Right lobe of liver (tissue), 6 donors: ENCODE measurements around the gene ITPK1. TPM values are rescaled to one million over a fixed set of nuclear protein-coding genes. Genes with fewer than 3 reads are reported as not detected.
A peak's percentile ranks its signal among the peaks of the same experiment; 100 is the strongest.

Source experiments
- ATAC-seq, 4 donors: fragments of 200-7000 bp; cut with Tn5 transposase; one replicate each; pipeline ENCODE4 v1.9.1; 2020; ENCODE audit warnings: mild to moderate bottlenecking in 4 of 4, moderate library complexity in 4 of 4
- DNase-seq, 3 donors: peaks; one replicate each; pipeline ENCODE4 v3.0.0-alpha.2; 2020
- H3K27ac ChIP-seq, 3 donors: fragments of 200-600 bp; one replicate each; pipeline ENCODE4 v1.8.0; 2022
- H3K27me3 ChIP-seq, 2 donors: fragments of 200-600 bp; one replicate each; pipeline ENCODE4 v1.8.0; 2022
- H3K36me3 ChIP-seq, 4 donors: fragments of 200-600 bp; sonication (generic) in 1 of 4; one replicate each; pipeline versions ENCODE4 v1.5.1 to v1.8.0; 2017 to 2022; ENCODE audit warnings: control low read depth in 1 of 4
- H3K4me1 ChIP-seq, 4 donors: fragments of 200-600 bp; sonication (generic) in 1 of 4; one replicate each; pipeline versions ENCODE4 v1.5.1 to v1.8.0; 2017 to 2022; ENCODE audit warnings: control low read depth in 1 of 4
- H3K4me3 ChIP-seq, 3 donors: fragments of 200-600 bp; one replicate each; pipeline ENCODE4 v1.8.0; 2022
- H3K9me3 ChIP-seq, 4 donors: fragments of 200-600 bp; sonication (generic) in 1 of 4; one replicate each; pipeline versions ENCODE4 v1.5.1 to v1.8.0; 2017 to 2022; ENCODE audit warnings: control low read depth in 1 of 4
- CTCF ChIP-seq, 4 donors: fragments of 200-600 bp in 3 of 4; fragments of 450-650 bp in 1 of 4; IDR thresholded peaks; one replicate each; pipeline versions ENCODE4 v1.5.1 to v1.8.0; 2016 to 2022; ENCODE audit warnings: antibody characterized with exemption in 4 of 4, mild to moderate bottlenecking in 2 of 4
- POLR2A ChIP-seq: fragments of 450-650 bp; IDR thresholded peaks from one replicate; pipeline ENCODE4 v1.6.1; 2017; ENCODE audit warnings: antibody characterized with exemption, mild to moderate bottlenecking
- WGBS: methylation state at CpG from one replicate; pipeline ENCODE4 v1.1.6; 2018; ENCODE audit warnings: low coverage, low lambda C conversion rate; ENCODE audit not compliant: insufficient coverage; ENCODE audit errors: missing lambda C conversion rate; 5-methylcytosine and 5-hydroxymethylcytosine counted together
- intact Hi-C, 2 donors: fragments of 100-400 bp; cut with DNase I; formaldehyde crosslinking; loops; one replicate each; pipeline versions ENCODE4 v1.11.2 to v1.14.1; 2022
- total RNA-seq, 6 experiments: library from RNA; depleted of rRNA in 2 of 6; stranded (reverse); fragments of >200 nt in 2 of 6; fragmentation: NEBNext Ultra II Directional in 3 of 6; extraction: Animal tissue kit (Norgen Biotek cat#: 25700) in 3 of 6; gene quantifications; one replicate each; pipeline versions ENCODE4 v1.1.0 to v1.2.4, GENCODE V29; 2016 to 2023
- donor health status: DM: no; HTN: yes; CAD: no.
- donor health status: DM: no; HTN: no; CAD: no.
- donor health status: DM: no; HTN: no; CAD: no.
- donor health status: DM: no; HTN: yes; CAD: no.
- donor health status: DM: no; HTN: yes; CAD: no.

Gene ITPK1
- total RNA-seq, 6 experiments from 2014 or later: 28.4 to 61.0 (median 40.0) TPM

- Histone ChIP-seq H3K27me3 (no peaks in the 10 kb centered on the region), H3K36me3 (no peaks in the 10 kb centered on the region), H3K9me3 (no peaks in the 10 kb centered on the region), H3K27ac (no peak overlapping the region), H3K4me1 (peaks cover 0 to 38% (median 11%) of the 10 kb centered on the region in 4 donors), H3K4me3 (no peak overlapping the region)
- DNase-seq: no peak
- no peak for ATAC-seq
- intact Hi-C loops: no loop called here
- WGBS: 69% methylated on average over 6 of the region's 9 CpGs
- TF ChIP-seq CTCF (IDR thresholded peaks at IDR 0.05) (no peak), POLR2A (no peak)
These were observed 107.3 kb downstream of the ITPK1 start for GRCh38 chr14:93008381-93008780.

- no peaks in the 10 kb centered on the region for H3K36me3 ChIP-seq
- intact Hi-C loops: no loop called here
- WGBS: 44% methylated on average over 1 of the region's 15 CpGs
- DNase-seq: peak in 1 of 3 donors; percentile 59
- peaks cover 0 to 28% (median 9%) of the 10 kb centered on the region in 4 donors for H3K4me1 ChIP-seq
- H3K4me3 ChIP-seq: no peak overlapping the region
- no peak for TF ChIP-seq POLR2A
- TF ChIP-seq CTCF (IDR thresholded peaks at IDR 0.05): no peak
- peak in 1 of 4 donors; percentile 69 for ATAC-seq
- H3K27ac ChIP-seq: no peak overlapping the region
- H3K9me3 ChIP-seq: no peaks in the 10 kb centered on the region
- H3K27me3 ChIP-seq: no peaks in the 10 kb centered on the region
These were observed 108.3 kb downstream of the ITPK1 start for GRCh38 chr14:93007225-93007997.

GRCh38 chr14:93006567-93007051, 109.1 kb downstream of the ITPK1 start:
- DNase-seq: no peak
- no peaks in the 10 kb centered on the region for H3K36me3 ChIP-seq
- TF ChIP-seq POLR2A: no peak
- no peak overlapping the region for H3K27ac ChIP-seq
- H3K27me3 ChIP-seq: no peaks in the 10 kb centered on the region
- ATAC-seq: no peak
- H3K4me3 ChIP-seq: no peak overlapping the region
- WGBS: 67% methylated on average over 1 of the region's 6 CpGs
- intact Hi-C loops: no loop called here
- H3K4me1 ChIP-seq: peaks cover 0 to 22% (median 9%) of the 10 kb centered on the region in 4 donors
- H3K9me3 ChIP-seq: no peaks in the 10 kb centered on the region

GRCh38 chr14:93005838-93006237, 109.9 kb downstream of the ITPK1 start:
- Histone ChIP-seq H3K9me3 (no peaks in the 10 kb centered on the region), H3K27ac (no peak overlapping the region), H3K36me3 (no peaks in the 10 kb centered on the region), H3K4me1 (peaks cover 0 to 18% (median 9%) of the 10 kb centered on the region in 4 donors), H3K27me3 (no peaks in the 10 kb centered on the region), H3K4me3 (no peak overlapping the region)
- DNase-seq: no peak
- TF ChIP-seq CTCF (IDR thresholded peaks at IDR 0.05): no peak
- TF ChIP-seq POLR2A: no peak
- no peak for ATAC-seq
- 40% methylated on average over 1 of the region's 8 CpGs for WGBS
- intact Hi-C loops: no loop called here

- no peak overlapping the region for H3K4me3 ChIP-seq
- H3K36me3 ChIP-seq: no peaks in the 10 kb centered on the region
- DNase-seq (no peak), ATAC-seq (peak; percentile 64 to 85 (median 74))
- intact Hi-C loops: no loop called here
- H3K9me3 ChIP-seq: no peaks in the 10 kb centered on the region
- peak overlapping the region in 1 of 3 donors; percentile 47 for H3K27ac ChIP-seq
- TF ChIP-seq POLR2A (no peak), CTCF (IDR thresholded peaks at IDR 0.05) (no peak)
- H3K4me1 ChIP-seq: peaks cover 0 to 18% (median 9%) of the 10 kb centered on the region in 4 donors
- no peaks in the 10 kb centered on the region for H3K27me3 ChIP-seq
- WGBS: 40% methylated on average over 6 of the region's 7 CpGs
These were observed 110.5 kb downstream of the ITPK1 start for GRCh38 chr14:93005135-93005813.
